ENCODE data around the gene CNTN1.

Gene CNTN1

GRCh38 chr12:40915172-40915571 lies 222.9 kb downstream of the CNTN1 start:
- no CpG with 5 or more reads among the region's 2 CpGs for WGBS (ENCODE audit: insufficient coverage)
- Histone ChIP-seq H3K36me3 (ENCODE audit: control insufficient read depth in 4 of 4, insufficient read depth in 4 of 4, low read length in 3 of 4) (no peaks in the 10 kb centered on the region), H3K27ac (ENCODE audit: insufficient read depth in 1 of 2, low read depth in 1 of 2, low read length in 2 of 2, poor library complexity in 1 of 2, severe bottlenecking in 2 of 2) (no peak overlapping the region), H3K9me3 (ENCODE audit: control extremely low read depth in 1 of 5, control insufficient read depth in 4 of 5, insufficient read depth in 2 of 5, low read depth in 1 of 5, low read length in 4 of 5) (no peaks in the 10 kb centered on the region), H3K4me3 (ENCODE audit: control insufficient read depth in 1 of 7, extremely low read depth in 1 of 7, insufficient read depth in 4 of 7, low read depth in 2 of 7, low read length in 6 of 7) (no peak overlapping the region), H3K27me3 (replicated peaks in 2 of 5; ENCODE audit: control insufficient read depth in 4 of 5, insufficient read depth in 5 of 5, low read length in 4 of 5) (no peaks in the 10 kb centered on the region), H3K4me1 (ENCODE audit: control extremely low read depth in 1 of 4, control insufficient read depth in 4 of 4, insufficient read depth in 4 of 4, low read length in 3 of 4) (peaks cover 0 to 2% (median 0%) of the 10 kb centered on the region in 4 experiments)
- ChIA-PET CTCF (no interaction called here), POLR2A (no interaction called here)
- DNase-seq, result no peak

GRCh38 chr12:40917561-40917960 lies 225.3 kb downstream of the CNTN1 start:
- Histone ChIP-seq H3K9me3 (ENCODE audit: control extremely low read depth in 1 of 5, control insufficient read depth in 4 of 5, insufficient read depth in 2 of 5, low read depth in 1 of 5, low read length in 4 of 5) (no peaks in the 10 kb centered on the region), H3K27ac (ENCODE audit: insufficient read depth in 1 of 2, low read depth in 1 of 2, low read length in 2 of 2, poor library complexity in 1 of 2, severe bottlenecking in 2 of 2) (no peak overlapping the region), H3K27me3 (replicated peaks in 2 of 5; ENCODE audit: control insufficient read depth in 4 of 5, insufficient read depth in 5 of 5, low read length in 4 of 5) (no peaks in the 10 kb centered on the region), H3K4me1 (ENCODE audit: control extremely low read depth in 1 of 4, control insufficient read depth in 4 of 4, insufficient read depth in 4 of 4, low read length in 3 of 4) (peaks cover 0 to 2% (median 0%) of the 10 kb centered on the region in 4 experiments), H3K4me3 (ENCODE audit: control insufficient read depth in 1 of 7, extremely low read depth in 1 of 7, insufficient read depth in 4 of 7, low read depth in 2 of 7, low read length in 6 of 7) (peak overlapping the region in 1 of 7 experiments; percentile 67), H3K36me3 (ENCODE audit: control insufficient read depth in 4 of 4, insufficient read depth in 4 of 4, low read length in 3 of 4) (no peaks in the 10 kb centered on the region)
- no peak for DNase-seq
- WGBS (ENCODE audit: insufficient coverage), result 85% methylated on average over 4 of the region's 6 CpGs
- POLR2A ChIA-PET, result no interaction called here
- CTCF ChIA-PET, result interaction anchor here (1.1 to 1.5 kb wide), 2 partner anchors 11 to 298 kb away, joined by 3 read pairs; no protein-coding TSS in a partner anchor

- no peaks in the 10 kb centered on the region for H3K9me3 ChIP-seq (ENCODE audit: control extremely low read depth in 1 of 5, control insufficient read depth in 4 of 5, insufficient read depth in 2 of 5, low read depth in 1 of 5, low read length in 4 of 5)
- peak; percentile 17 to 51 (median 42) for DNase-seq
- WGBS (ENCODE audit: insufficient coverage), result 88% methylated on average over 1 of the region's 2 CpGs
These were observed 229.4 kb downstream of the CNTN1 start for GRCh38 chr12:40921563-40922163.

GRCh38 chr12:40937891-40938290 lies 245.7 kb downstream of the CNTN1 start:
- no peaks in the 10 kb centered on the region for H3K9me3 ChIP-seq (ENCODE audit: control extremely low read depth in 1 of 5, control insufficient read depth in 4 of 5, insufficient read depth in 2 of 5, low read depth in 1 of 5, low read length in 4 of 5)
- H3K36me3 ChIP-seq (ENCODE audit: control insufficient read depth in 4 of 4, insufficient read depth in 4 of 4, low read length in 3 of 4), result no peaks in the 10 kb centered on the region
- H3K27ac ChIP-seq (ENCODE audit: insufficient read depth in 1 of 2, low read depth in 1 of 2, low read length in 2 of 2, poor library complexity in 1 of 2, severe bottlenecking in 2 of 2), result no peak overlapping the region
- CTCF ChIA-PET, result interaction anchor here (1.3 kb wide), 1 partner anchor 26 kb away, joined by 3 read pairs; no protein-coding TSS in a partner anchor
- DNase-seq, result no peak
- no peak overlapping the region for H3K4me3 ChIP-seq (ENCODE audit: control insufficient read depth in 1 of 7, extremely low read depth in 1 of 7, insufficient read depth in 4 of 7, low read depth in 2 of 7, low read length in 6 of 7)
- POLR2A ChIA-PET, result no interaction called here
- no peaks in the 10 kb centered on the region for H3K4me1 ChIP-seq (ENCODE audit: control extremely low read depth in 1 of 4, control insufficient read depth in 4 of 4, insufficient read depth in 4 of 4, low read length in 3 of 4)
- H3K27me3 ChIP-seq (replicated peaks in 2 of 5; ENCODE audit: control insufficient read depth in 4 of 5, insufficient read depth in 5 of 5, low read length in 4 of 5), result no peaks in the 10 kb centered on the region
- 100% methylated on average over 1 of the region's 1 CpG for WGBS (ENCODE audit: insufficient coverage)

More at GRCh38 chr12:40921563-40922163, 229.4 kb downstream of the CNTN1 start:
- H3K4me1 ChIP-seq (ENCODE audit: control extremely low read depth in 1 of 4, control insufficient read depth in 4 of 4, insufficient read depth in 4 of 4, low read length in 3 of 4), result peaks cover 0 to 2% (median 0%) of the 10 kb centered on the region in 4 experiments
- CTCF ChIA-PET, result interaction anchor here (0.8 to 2.6 kb wide), 4 partner anchors 53 to 475 kb away, joined by 3 to 23 read pairs (median 3); no protein-coding TSS in a partner anchor
- H3K4me3 ChIP-seq (ENCODE audit: control insufficient read depth in 1 of 7, extremely low read depth in 1 of 7, insufficient read depth in 4 of 7, low read depth in 2 of 7, low read length in 6 of 7), result no peak overlapping the region
- H3K36me3 ChIP-seq (ENCODE audit: control insufficient read depth in 4 of 4, insufficient read depth in 4 of 4, low read length in 3 of 4), result no peaks in the 10 kb centered on the region
- POLR2A ChIA-PET, result no interaction called here
- H3K27me3 ChIP-seq (replicated peaks in 2 of 5; ENCODE audit: control insufficient read depth in 4 of 5, insufficient read depth in 5 of 5, low read length in 4 of 5), result peaks cover 0 to 2% (median 0%) of the 10 kb centered on the region in 5 experiments
- H3K27ac ChIP-seq (ENCODE audit: insufficient read depth in 1 of 2, low read depth in 1 of 2, low read length in 2 of 2, poor library complexity in 1 of 2, severe bottlenecking in 2 of 2), result no peak overlapping the region

- CTCF ChIA-PET, result interaction anchor here (0.9 kb wide), 1 partner anchor 10 kb away, joined by 3 read pairs; no protein-coding TSS in a partner anchor
- H3K27me3 ChIP-seq (replicated peaks in 2 of 5; ENCODE audit: control insufficient read depth in 4 of 5, insufficient read depth in 5 of 5, low read length in 4 of 5), result no peaks in the 10 kb centered on the region
- no CpG with 5 or more reads among the region's 2 CpGs for WGBS (ENCODE audit: insufficient coverage)
- H3K9me3 ChIP-seq (ENCODE audit: control extremely low read depth in 1 of 5, control insufficient read depth in 4 of 5, insufficient read depth in 2 of 5, low read depth in 1 of 5, low read length in 4 of 5), result no peaks in the 10 kb centered on the region
- DNase-seq, result no peak
- POLR2A ChIA-PET, result no interaction called here
- H3K4me1 ChIP-seq (ENCODE audit: control extremely low read depth in 1 of 4, control insufficient read depth in 4 of 4, insufficient read depth in 4 of 4, low read length in 3 of 4), result no peaks in the 10 kb centered on the region
- no peaks in the 10 kb centered on the region for H3K36me3 ChIP-seq (ENCODE audit: control insufficient read depth in 4 of 4, insufficient read depth in 4 of 4, low read length in 3 of 4)
- H3K4me3 ChIP-seq (ENCODE audit: control insufficient read depth in 1 of 7, extremely low read depth in 1 of 7, insufficient read depth in 4 of 7, low read depth in 2 of 7, low read length in 6 of 7), result no peak overlapping the region
- H3K27ac ChIP-seq (ENCODE audit: insufficient read depth in 1 of 2, low read depth in 1 of 2, low read length in 2 of 2, poor library complexity in 1 of 2, severe bottlenecking in 2 of 2), result no peak overlapping the region
These were observed 250.1 kb downstream of the CNTN1 start for GRCh38 chr12:40942326-40942725.

- H3K4me1 ChIP-seq (ENCODE audit: control extremely low read depth in 1 of 4, control insufficient read depth in 4 of 4, insufficient read depth in 4 of 4, low read length in 3 of 4), result no peaks in the 10 kb centered on the region
- no CpG with 5 or more reads among the region's 2 CpGs for WGBS (ENCODE audit: insufficient coverage)
- ChIA-PET CTCF (interaction anchor here (0.7 to 1.0 kb wide), 3 partner anchors 1077 to 1158 kb away, joined by 3 read pairs; no protein-coding TSS in a partner anchor), POLR2A (no interaction called here)
- no peak for DNase-seq
- H3K27me3 ChIP-seq (replicated peaks in 2 of 5; ENCODE audit: control insufficient read depth in 4 of 5, insufficient read depth in 5 of 5, low read length in 4 of 5), result peaks cover 0 to 2% (median 0%) of the 10 kb centered on the region in 5 experiments
- no peaks in the 10 kb centered on the region for H3K36me3 ChIP-seq (ENCODE audit: control insufficient read depth in 4 of 4, insufficient read depth in 4 of 4, low read length in 3 of 4)
- no peaks in the 10 kb centered on the region for H3K9me3 ChIP-seq (ENCODE audit: control extremely low read depth in 1 of 5, control insufficient read depth in 4 of 5, insufficient read depth in 2 of 5, low read depth in 1 of 5, low read length in 4 of 5)
- no peak overlapping the region for H3K27ac ChIP-seq (ENCODE audit: insufficient read depth in 1 of 2, low read depth in 1 of 2, low read length in 2 of 2, poor library complexity in 1 of 2, severe bottlenecking in 2 of 2)
- no peak overlapping the region for H3K4me3 ChIP-seq (ENCODE audit: control insufficient read depth in 1 of 7, extremely low read depth in 1 of 7, insufficient read depth in 4 of 7, low read depth in 2 of 7, low read length in 6 of 7)
These were observed 253.5 kb downstream of the CNTN1 start for GRCh38 chr12:40945772-40946171.

- no CpG with 5 or more reads among the region's 1 CpG for WGBS (ENCODE audit: insufficient coverage)
- CTCF ChIA-PET, result no interaction called here
- no peaks in the 10 kb centered on the region for H3K9me3 ChIP-seq (ENCODE audit: control extremely low read depth in 1 of 5, control insufficient read depth in 4 of 5, insufficient read depth in 2 of 5, low read depth in 1 of 5, low read length in 4 of 5)
- no peak overlapping the region for H3K27ac ChIP-seq (ENCODE audit: insufficient read depth in 1 of 2, low read depth in 1 of 2, low read length in 2 of 2, poor library complexity in 1 of 2, severe bottlenecking in 2 of 2)
- H3K4me3 ChIP-seq (ENCODE audit: control insufficient read depth in 1 of 7, extremely low read depth in 1 of 7, insufficient read depth in 4 of 7, low read depth in 2 of 7, low read length in 6 of 7), result no peak overlapping the region
- DNase-seq, result peak; percentile 38 to 67 (median 64)
- H3K4me1 ChIP-seq (ENCODE audit: control extremely low read depth in 1 of 4, control insufficient read depth in 4 of 4, insufficient read depth in 4 of 4, low read length in 3 of 4), result no peaks in the 10 kb centered on the region
- POLR2A ChIA-PET, result no interaction called here
- H3K36me3 ChIP-seq (ENCODE audit: control insufficient read depth in 4 of 4, insufficient read depth in 4 of 4, low read length in 3 of 4), result no peaks in the 10 kb centered on the region
- peaks cover 0 to 2% (median 0%) of the 10 kb centered on the region in 5 experiments for H3K27me3 ChIP-seq (replicated peaks in 2 of 5; ENCODE audit: control insufficient read depth in 4 of 5, insufficient read depth in 5 of 5, low read length in 4 of 5)
These were observed 254.5 kb downstream of the CNTN1 start for GRCh38 chr12:40946612-40947194.

All from common myeloid progenitor, CD34-positive (primary cell).